ENCODE results near the gene MBTPS2. TPM values are rescaled to one million over a fixed set of nuclear protein-coding genes. Genes with fewer than 3 reads are reported as not detected.
A peak's percentile ranks its signal among the peaks of the same experiment; 100 is the strongest.

MBTPS2 gene
- total and polyA plus RNA-seq, 9 of the 15 experiments (the other 6 are each of a cell fraction or from before 2014, with no cell fraction given), result 2.3 to 18.7 (median 4.0) TPM

DNA sequence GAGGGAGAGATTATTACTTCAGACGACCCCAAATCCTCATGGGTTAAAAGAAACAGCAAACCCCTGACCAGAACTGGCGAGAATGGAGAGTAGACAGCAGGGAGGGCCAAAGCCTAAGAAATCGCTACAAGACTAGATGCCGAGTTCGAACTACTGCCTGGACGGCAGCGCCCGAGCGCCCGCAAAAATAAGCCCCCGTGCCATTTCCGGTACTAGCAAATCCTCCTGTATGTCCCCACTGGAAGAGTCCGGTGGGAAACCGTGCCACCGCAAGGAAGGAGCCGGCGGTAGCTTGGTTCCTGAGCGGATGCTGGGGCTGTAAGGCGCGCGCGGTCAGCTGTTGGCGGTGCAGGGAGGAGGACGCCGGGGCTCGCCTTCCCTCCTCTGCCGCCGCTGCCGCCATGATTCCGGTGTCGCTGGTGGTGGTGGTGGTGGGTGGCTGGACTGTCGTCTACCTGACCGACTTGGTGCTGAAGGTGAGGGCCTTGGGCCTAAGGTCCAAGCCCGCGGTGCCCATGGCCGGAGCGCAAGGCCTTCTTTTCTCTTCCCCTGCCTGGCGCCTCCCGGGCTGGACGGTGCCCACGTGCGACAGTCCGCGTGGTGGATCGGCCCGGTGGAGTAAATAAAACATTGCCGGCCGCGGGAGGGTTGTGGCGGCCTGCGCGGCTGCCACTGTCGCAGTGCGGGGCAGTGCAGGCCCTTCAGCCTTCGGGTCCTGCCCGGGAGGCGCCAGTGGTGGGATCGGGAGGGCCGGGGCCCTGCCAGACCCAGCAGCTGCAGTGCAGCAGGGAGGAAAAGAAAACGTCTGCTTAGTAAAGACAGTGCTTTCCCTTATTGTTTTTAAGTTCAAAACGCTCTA lies at the start of gene MBTPS2 (continued):
- TF ChIP-seq, protein P1, sequence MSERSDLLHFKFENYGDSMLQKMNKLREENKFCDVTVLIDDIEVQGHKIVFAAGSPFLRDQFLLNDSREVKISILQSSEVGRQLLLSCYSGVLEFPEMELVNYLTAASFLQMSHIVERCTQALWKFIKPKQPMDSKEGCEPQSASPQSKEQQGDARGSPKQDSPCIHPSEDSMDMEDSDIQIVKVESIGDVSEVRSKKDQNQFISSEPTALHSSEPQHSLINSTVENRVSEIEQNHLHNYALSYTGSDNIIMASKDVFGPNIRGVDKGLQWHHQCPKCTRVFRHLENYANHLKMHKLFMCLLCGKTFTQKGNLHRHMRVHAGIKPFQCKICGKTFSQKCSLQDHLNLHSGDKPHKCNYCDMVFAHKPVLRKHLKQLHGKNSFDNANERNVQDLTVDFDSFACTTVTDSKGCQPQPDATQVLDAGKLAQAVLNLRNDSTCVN (CRISPR knock-in tag; IDR thresholded peaks at IDR 0.05), result no peak
- TF ChIP-seq ZNF140 (CRISPR knock-in tag; IDR thresholded peaks at IDR 0.05) (no peak), FOSL1 (tag; conservative IDR thresholded peaks at IDR 0.05) (0 out of 2 replicates have a peak, but pooled peaks have one; percentile 27), ZNF184 (CRISPR knock-in tag; IDR thresholded peaks at IDR 0.05) (no peak), ETV6 (IDR thresholded peaks at IDR 0.05; ENCODE audit: borderline replicate concordance in 1 of 2, low read depth in 2 of 2, low read length in 1 of 2) (no peak), ETV6 (CRISPR knock-in tag; IDR thresholded peaks at IDR 0.05; ENCODE audit: borderline replicate concordance) (0 out of 2 replicates have a peak, but pooled peaks have one; percentile 47), BCOR (IDR thresholded peaks at IDR 0.05) (no peak), ZSCAN29 (IDR thresholded peaks at IDR 0.05) (no peak), ZNF311 (CRISPR knock-in tag; IDR thresholded peaks at IDR 0.05) (no peak), KLF16 (IDR thresholded peaks at IDR 0.05) (no peak), CBX8 (IDR thresholded peaks at IDR 0.05; ENCODE audit: borderline replicate concordance, extremely low read depth, low read depth, low read length, poor library complexity, severe bottlenecking) (no peak), NCOA4 (IDR thresholded peaks at IDR 0.05; ENCODE audit: partially characterized antibody) (no peak), HOXB6 (CRISPR knock-in tag; IDR thresholded peaks at IDR 0.05; ENCODE audit: borderline replicate concordance) (no peak)
- TF ChIP-seq, protein P2, sequence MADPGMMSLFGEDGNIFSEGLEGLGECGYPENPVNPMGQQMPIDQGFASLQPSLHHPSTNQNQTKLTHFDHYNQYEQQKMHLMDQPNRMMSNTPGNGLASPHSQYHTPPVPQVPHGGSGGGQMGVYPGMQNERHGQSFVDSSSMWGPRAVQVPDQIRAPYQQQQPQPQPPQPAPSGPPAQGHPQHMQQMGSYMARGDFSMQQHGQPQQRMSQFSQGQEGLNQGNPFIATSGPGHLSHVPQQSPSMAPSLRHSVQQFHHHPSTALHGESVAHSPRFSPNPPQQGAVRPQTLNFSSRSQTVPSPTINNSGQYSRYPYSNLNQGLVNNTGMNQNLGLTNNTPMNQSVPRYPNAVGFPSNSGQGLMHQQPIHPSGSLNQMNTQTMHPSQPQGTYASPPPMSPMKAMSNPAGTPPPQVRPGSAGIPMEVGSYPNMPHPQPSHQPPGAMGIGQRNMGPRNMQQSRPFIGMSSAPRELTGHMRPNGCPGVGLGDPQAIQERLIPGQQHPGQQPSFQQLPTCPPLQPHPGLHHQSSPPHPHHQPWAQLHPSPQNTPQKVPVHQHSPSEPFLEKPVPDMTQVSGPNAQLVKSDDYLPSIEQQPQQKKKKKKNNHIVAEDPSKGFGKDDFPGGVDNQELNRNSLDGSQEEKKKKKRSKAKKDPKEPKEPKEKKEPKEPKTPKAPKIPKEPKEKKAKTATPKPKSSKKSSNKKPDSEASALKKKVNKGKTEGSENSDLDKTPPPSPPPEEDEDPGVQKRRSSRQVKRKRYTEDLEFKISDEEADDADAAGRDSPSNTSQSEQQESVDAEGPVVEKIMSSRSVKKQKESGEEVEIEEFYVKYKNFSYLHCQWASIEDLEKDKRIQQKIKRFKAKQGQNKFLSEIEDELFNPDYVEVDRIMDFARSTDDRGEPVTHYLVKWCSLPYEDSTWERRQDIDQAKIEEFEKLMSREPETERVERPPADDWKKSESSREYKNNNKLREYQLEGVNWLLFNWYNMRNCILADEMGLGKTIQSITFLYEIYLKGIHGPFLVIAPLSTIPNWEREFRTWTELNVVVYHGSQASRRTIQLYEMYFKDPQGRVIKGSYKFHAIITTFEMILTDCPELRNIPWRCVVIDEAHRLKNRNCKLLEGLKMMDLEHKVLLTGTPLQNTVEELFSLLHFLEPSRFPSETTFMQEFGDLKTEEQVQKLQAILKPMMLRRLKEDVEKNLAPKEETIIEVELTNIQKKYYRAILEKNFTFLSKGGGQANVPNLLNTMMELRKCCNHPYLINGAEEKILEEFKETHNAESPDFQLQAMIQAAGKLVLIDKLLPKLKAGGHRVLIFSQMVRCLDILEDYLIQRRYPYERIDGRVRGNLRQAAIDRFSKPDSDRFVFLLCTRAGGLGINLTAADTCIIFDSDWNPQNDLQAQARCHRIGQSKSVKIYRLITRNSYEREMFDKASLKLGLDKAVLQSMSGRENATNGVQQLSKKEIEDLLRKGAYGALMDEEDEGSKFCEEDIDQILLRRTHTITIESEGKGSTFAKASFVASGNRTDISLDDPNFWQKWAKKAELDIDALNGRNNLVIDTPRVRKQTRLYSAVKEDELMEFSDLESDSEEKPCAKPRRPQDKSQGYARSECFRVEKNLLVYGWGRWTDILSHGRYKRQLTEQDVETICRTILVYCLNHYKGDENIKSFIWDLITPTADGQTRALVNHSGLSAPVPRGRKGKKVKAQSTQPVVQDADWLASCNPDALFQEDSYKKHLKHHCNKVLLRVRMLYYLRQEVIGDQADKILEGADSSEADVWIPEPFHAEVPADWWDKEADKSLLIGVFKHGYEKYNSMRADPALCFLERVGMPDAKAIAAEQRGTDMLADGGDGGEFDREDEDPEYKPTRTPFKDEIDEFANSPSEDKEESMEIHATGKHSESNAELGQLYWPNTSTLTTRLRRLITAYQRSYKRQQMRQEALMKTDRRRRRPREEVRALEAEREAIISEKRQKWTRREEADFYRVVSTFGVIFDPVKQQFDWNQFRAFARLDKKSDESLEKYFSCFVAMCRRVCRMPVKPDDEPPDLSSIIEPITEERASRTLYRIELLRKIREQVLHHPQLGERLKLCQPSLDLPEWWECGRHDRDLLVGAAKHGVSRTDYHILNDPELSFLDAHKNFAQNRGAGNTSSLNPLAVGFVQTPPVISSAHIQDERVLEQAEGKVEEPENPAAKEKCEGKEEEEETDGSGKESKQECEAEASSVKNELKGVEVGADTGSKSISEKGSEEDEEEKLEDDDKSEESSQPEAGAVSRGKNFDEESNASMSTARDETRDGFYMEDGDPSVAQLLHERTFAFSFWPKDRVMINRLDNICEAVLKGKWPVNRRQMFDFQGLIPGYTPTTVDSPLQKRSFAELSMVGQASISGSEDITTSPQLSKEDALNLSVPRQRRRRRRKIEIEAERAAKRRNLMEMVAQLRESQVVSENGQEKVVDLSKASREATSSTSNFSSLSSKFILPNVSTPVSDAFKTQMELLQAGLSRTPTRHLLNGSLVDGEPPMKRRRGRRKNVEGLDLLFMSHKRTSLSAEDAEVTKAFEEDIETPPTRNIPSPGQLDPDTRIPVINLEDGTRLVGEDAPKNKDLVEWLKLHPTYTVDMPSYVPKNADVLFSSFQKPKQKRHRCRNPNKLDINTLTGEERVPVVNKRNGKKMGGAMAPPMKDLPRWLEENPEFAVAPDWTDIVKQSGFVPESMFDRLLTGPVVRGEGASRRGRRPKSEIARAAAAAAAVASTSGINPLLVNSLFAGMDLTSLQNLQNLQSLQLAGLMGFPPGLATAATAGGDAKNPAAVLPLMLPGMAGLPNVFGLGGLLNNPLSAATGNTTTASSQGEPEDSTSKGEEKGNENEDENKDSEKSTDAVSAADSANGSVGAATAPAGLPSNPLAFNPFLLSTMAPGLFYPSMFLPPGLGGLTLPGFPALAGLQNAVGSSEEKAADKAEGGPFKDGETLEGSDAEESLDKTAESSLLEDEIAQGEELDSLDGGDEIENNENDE (IDR thresholded peaks at IDR 0.05; ENCODE audit: low read depth, low read length), result no peak

All from K562 (cell line).